Measurements from ENCODE around the gene CPT2.
A peak's percentile ranks its signal among the peaks of the same experiment; 100 is the strongest.

The CPT2 gene

DNA sequence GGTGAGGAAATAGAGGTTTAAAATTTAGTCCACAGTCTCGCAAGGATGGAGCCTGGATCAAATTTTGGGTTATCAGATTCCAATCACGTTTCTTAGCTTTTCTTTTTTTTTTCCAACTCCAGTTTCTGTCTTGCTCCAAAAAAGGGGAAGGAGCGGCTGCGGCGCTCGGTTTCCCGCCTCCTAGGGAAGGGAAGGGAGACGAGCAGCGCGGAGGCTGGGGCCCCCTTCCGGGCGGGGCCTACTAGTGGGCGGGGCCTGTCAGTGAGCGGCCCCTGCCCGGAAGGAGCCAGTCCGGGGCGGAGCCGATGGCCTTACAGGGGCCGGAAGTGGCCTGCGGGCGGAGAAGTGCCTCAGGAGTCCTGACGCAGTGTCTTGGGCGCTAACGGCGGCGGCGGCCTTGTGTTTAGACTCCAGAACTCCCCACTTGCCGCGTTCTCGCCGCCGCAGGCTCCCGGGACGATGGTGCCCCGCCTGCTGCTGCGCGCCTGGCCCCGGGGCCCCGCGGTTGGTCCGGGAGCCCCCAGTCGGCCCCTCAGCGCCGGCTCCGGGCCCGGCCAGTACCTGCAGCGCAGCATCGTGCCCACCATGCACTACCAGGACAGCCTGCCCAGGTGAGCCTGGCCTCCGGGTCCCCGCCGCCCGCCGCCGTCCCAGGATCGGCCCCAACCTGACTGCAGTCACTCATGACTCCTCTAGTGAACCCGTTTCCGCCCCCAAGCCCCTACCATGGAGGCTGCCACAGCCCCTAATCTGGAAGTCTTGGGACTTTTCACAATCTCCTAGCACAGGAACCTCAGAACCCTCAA is at the start of gene CPT2:
TSS of gene CPT2 (plus strand) at position 340 of the 806 bp plus-strand sequence. CDS start at position 460, 120 bp downstream.
- DNase-seq (ENCODE audit: low read depth, low spot score) = peak; percentile 82

DNA sequence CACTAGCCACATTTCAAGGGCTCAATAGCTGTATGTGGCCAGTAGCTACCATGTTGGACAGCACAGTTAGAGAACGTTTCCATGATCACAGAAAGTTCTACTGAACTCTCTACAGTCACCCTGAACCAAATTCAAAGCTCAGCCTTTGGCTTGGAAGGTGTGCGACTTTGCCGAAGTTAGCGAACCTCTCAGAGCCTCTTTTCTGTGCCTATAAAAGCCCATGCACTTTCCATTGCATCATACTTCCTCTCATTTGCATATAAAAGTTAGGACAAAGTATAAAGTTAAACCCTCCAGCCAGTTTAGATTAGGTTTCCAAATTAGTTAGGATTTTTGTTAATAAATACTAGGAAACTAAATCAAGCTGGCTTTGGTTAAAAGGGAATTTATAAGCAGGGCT is 49.5 kb upstream of the CPT2 start:
- no peak for DNase-seq (ENCODE audit: low read depth, low spot score)

DNA sequence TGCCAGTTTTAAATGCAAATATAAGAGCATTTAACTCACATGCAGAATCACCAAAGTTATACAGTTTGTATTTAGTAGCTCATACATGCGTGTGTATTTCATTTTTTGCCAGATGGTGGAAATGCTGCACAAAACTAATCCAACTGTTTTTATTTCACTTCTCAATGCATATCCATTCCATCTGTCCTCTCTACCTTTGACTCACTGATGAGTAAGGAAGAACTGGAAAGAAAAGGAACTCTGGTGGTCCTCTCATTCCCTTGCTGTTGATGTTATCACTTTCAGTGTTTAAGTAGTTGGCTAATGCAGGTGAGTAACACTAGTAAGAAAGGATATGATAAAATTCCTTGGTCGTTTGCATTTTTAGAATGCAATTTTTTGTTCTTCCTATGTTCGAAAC is 48.5 kb upstream of the CPT2 start:
- no peak for DNase-seq (ENCODE audit: low read depth, low spot score)

DNA sequence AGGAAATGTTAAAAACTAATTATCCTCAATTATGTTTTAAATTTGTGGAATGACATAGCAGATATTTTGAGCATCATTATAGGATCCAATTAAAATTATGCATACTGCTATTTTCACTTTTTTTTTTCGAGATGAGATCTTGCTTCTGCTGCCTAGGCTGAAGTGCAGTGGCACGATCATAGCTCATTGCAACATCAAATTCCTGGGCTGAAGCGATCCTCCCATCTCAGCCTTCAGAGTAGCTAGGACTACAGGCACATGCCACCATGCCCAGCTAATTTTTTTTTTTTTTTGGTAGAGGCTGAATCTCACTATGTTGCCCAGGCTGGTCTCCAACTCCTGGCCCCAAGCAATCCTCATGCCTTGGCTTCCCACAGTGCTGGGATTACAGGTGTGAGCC is 42.9 kb upstream of the CPT2 start:
- DNase-seq (ENCODE audit: low read depth, low spot score) = no peak

DNA sequence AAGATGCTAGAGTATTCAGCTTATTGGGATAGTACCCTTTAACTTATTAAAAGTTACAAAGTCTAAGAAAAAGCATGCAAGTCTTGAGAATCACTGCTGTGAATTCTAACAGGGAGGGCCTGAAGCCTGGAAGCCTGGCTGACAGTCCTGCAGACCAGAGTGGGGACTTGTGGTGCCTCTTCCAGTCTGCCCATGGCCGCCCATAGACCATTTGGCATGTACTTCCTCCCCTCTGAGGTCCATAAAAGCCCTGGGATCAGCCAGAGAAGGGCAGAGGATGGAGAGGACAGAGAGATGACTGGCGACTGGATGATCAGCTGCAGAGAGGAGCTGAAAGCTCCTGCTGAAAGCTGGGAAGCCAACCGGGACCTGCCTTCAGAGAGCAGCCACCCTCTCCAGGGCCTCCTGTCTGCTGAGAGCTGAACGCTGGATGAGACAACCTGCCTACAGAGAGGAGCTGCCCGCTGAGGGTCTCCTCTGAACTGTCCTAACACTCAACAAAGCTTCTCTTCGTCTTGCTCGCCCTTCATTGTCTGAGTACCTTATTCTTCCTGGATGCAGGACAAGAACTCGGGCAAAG is 41.7 kb upstream of the CPT2 start:
- no peak for DNase-seq (ENCODE audit: low read depth, low spot score)

DNA sequence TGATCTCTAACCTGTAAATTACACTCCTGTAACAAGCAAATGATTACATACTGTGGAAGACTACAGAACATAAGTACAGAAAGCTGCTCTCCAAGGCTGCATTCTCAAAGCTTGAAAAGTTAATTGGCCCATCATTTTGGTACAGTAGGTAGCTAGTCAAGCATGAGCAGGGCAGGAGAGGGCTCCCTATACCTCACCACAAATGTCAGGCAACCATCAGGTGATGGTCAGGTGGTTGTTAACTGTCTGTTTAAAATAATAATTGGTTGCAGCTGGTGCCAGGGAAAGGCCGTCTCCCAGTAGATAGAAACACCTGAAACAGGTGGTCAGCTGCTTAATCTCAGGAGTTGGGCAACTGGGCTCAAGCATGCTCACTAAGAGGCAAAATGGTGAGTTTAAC is 41.1 kb upstream of the CPT2 start:
- DNase-seq (ENCODE audit: low read depth, low spot score) = no peak

DNA sequence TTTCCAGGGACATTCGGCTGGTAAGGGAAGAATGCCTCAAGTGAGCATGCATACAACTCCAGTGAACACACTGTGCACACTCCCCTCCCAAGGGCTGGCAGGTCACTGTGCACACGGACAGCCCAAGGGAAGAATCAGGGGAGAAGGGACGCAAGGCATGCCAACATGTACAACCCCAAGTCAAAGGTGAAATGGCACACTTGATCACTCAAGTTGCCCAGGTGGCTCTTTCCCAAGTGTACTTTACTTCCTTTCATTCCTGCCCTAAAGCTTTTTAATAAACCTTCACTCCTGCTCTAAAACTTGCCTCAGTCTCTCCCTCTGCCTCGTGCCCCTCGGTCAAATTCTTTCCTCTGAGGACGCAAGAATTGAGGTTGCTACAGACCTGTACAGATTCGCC is 40.7 kb upstream of the CPT2 start:
- DNase-seq (ENCODE audit: low read depth, low spot score) = no peak

DNA sequence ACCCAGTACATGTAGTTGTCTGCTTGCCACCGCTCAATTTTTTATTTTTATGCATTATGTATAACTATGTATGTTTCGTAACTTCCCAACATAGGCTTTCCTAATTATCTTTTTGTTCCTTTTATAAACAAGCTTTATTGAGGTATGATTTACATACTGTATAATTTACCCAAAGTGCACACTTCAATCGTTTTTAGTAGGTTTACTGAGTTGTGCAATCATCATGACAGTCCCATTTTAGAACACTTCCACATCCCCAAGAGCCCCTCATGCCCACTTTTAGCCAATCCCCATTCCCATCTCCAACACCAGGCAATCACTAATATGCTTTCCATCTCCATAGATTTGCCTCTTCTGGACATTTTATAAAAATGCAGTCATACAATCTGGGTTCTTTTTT is 39.8 kb upstream of the CPT2 start:
- no peak for DNase-seq (ENCODE audit: low read depth, low spot score)

DNA sequence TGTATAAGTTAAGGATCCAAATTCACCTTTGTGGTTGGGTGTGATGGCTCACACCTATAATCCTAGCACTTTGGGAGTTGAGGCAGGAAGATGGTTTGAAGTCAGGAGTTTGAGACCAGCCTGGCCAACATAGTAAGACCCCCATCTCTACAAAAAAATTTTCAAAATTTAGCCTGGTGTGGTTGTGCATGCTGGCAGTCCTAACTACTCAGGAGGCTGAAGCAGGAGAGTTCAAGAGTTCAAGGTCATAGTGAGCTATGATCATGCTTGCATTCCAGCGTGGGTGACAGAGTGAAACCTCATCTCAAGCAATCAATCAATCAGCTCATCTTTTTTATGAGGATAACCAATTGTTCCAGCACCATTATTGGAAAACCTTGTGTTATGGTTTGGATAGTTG is 37.7 kb upstream of the CPT2 start:
- DNase-seq (ENCODE audit: low read depth, low spot score) = no peak

DNA sequence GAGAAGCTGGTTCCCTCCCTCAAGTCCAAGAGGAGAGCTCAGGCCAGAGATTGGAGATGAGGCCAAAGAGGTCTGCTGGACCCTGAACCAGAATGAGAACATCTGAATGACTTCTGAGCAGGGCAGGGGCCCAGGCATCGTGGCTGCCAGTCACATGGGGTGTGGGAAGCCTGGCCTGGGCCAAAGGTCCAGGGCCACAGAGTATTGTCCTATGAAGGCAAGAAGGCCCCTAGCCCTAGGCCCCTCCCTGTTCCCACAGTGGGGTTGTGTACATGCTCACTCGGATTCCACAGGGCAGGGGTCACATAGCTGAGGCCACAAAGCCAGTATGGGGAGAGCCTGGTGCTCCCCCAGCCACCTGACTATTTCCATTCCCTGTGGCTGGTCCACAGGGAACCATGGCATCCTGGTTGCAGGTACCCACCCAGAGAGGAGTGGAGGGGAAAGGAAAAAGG is 35.7 kb upstream of the CPT2 start:
- DNase-seq (ENCODE audit: low read depth, low spot score) = no peak

DNA sequence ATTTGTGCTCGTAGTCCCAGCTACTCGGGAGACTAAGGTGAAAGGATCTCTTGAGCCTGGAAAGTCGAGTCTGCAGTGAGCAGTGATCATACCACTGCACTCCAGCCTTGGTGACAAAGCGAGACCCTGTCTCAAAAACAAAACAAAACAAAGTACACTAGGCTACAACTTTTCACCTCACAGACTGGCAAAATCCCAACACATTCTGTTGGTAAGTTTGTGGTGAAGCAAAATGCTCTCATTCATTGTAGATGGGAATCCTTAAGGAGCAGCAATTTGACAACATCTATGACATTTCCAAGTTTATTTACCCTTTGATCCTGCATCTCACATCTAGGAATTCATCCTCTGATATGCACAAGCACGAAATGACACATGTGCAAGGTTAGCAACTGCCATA is 34.0 kb upstream of the CPT2 start:
- no peak for DNase-seq (ENCODE audit: low read depth, low spot score)

DNA sequence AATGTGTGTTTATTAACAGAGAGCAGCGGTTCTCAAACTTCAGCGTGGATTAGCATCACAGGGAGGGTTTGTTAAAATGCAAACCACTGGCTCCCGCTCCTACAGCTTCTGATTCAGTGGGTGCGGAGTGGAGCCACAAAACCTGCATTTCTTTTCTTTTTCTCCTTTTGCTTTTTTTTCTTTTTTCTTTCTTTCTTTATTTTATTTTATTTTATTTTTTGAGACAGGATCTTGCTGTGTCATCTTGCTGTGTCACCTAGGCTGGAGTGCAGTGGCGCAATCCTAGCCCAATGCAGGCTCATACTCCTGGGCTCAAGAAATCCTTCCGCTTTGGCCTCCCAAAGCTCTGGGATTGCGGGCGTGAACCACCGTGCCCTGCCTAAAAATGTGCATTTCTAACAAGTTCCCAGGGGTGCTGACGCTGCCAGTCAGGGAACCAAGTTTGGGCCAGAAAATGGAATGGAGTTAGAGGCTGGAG is 33.3 kb upstream of the CPT2 start:
- no peak for DNase-seq (ENCODE audit: low read depth, low spot score)

DNA sequence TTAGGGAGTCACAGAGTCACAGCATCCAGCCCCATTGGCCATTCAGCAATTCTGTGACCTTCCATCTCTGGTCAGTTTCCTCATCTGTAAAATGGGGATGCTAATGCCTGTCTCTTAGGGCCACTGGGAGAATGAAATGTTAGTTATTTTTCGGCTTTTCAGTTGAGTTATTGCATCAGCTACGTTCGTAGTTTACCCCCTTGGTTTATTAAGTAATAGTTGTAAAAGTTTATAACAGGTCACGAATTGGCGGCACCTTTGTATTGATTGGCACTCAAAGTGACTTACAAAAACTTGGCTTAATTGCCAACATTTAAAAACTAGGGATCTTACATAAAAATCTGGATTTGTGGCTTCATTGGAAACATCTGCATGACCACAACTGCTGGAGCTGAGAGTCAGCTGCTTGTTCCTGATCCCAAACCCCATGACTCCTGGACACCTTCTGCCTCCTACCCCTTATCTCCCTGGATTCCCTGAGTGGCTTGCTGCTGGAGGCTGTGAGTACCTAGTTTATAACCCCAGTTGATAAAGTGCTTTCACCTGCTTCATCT is 31.1 kb upstream of the CPT2 start:
- DNase-seq (ENCODE audit: low read depth, low spot score) = no peak

DNA sequence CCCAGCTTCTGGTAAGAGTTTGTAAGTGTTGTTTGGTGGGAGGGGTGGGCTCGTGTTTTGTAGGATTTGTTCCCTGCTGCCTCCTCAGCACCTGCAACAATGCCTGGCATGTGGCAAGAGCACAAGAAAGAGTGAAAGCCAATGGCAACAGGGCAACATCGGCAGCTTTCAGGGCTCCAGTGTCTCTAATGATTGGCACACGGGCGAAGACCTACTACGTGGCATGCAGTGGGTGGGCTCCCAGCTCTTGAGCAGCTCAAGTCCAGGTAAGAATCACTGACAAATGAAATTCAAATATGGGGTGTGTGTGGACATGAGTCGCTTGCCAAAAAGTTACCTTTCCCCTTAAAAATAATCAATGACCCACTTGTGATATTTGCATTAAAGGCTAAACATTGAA is 30.3 kb upstream of the CPT2 start:
- DNase-seq (ENCODE audit: low read depth, low spot score) = no peak

DNA sequence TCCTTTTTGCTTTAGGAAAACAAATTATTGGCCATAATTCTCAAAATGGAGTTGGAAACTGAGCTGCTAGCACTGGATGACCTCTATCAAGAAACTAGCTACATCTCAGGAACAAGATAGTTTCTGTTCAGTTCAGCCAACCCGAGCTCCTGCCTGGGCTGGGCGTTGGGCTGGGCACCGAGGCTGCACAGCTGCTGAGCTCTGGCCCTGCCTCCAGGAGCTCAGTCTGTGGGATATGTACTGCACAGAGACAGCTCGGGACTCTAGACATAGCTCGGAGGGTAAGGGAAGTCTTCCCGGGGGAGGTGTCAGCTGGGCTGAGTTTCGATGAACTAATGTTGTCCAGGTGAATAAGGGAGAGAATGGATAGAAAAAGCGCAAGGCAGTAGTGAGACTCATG is 29.7 kb upstream of the CPT2 start:
- DNase-seq (ENCODE audit: low read depth, low spot score) = no peak

DNA sequence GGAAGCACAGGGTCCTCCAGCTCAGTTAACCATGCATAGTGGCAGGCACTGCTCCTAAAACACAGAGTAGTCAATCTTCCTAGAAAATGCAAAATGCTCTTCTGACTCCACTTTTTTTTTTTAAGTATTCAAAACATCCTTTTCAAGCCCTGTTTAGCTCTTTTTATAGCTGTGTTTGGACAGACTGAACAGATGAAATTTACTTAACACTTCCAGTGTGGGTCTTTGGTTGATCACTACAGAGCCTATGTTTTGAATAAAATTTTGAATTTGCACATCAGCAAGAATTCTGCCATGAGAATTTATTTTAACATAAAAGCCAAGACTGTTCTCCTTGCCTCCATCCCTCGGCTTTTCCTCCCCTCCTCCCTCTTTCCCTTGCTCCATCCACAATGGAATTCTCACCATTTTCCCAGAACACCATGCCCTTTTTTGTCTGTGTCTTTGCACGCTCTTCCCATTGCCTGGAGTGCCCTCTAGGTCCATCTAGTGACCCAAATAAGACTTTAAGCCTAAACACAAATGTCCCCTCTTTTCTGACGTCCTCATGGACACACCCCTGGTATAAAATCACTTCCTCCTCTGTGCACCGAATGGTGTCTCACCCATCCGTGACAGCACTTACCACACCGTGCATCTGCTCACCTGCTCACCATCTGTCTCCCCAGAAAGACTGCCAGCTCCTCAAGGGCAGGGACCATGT is 24.0 kb upstream of the CPT2 start:
- DNase-seq (ENCODE audit: low read depth, low spot score) = no peak

DNA sequence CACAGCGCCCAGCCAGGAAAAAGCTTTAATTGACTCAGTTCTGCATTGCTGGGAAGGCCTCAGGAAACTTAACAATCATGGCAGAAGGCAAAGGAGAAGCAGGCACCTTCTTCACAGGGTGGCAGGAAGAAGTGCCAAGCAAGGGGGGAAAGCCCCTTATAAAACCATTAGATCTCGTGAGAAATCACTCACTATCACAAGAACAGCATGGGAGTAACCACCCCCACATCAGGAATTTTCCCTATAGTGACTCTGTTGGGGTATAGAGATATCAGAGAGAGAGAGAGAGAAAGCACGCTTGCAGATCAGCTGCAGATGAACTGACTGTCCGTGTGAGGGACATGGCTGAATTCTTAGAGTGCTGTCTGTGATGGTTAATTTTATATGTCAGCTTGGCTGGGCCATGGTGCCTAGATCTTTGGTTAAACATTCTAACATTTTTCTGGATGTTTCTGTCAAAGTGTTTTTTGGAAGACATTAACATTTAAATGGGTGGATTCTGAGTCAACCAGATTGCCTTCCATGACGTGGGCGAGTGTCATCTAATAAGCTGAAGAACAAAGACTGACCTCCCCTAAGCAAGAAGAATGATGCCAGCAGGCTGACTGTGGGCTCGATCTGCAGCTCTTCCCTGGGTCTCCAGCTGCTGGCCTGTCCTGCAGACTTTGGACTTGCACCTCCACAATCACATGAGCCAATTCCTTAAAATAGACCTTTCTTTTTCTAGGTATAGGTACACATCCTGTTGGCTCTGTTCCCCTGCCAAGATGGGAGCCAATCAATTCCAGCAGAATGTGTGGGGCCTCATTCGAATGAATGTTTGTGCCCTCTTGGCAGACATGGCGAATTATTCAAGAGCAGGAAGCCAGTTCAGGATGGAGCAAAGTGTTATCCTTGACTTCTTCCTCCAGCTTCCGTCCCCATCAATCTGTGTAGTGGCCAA is 21.4 kb upstream of the CPT2 start:
- DNase-seq (ENCODE audit: low read depth, low spot score) = no peak

DNA sequence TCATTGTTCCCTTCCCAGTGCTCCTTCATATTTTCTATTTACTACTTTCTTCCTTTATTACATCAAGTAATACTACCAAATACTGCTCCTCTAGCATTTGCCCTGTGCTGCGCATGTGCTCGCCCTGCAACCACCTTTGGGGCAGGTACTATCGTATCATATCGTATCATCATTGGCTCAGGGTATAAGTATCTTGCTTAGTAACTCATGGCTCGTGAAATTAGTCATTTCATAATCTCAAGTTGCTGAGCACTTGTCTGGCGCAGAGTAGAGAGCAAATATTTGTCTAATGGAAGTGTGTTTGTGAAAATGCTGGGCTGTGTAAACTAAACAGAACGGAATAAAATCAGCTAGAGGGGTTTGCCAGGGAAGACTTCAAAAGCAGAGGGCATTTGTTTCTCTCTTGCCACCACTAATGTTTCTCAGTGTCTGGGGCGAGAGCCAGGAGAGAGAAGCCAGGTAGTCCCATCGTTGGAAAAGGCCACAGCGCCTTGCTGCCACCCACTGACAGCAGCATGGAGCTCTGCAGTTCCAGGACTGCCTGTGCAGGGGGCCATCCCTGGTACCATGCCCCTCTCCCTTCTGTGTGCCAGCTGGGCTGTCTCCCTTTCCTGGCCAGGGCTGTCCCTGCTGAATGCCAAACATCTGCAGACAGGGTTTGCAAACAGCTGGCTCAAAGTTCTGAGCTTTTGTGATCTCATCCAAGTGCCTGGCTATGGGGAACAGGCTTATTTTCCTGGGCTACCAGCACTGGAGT is 20.0 kb upstream of the CPT2 start:
- no peak for DNase-seq (ENCODE audit: low read depth, low spot score)

DNA sequence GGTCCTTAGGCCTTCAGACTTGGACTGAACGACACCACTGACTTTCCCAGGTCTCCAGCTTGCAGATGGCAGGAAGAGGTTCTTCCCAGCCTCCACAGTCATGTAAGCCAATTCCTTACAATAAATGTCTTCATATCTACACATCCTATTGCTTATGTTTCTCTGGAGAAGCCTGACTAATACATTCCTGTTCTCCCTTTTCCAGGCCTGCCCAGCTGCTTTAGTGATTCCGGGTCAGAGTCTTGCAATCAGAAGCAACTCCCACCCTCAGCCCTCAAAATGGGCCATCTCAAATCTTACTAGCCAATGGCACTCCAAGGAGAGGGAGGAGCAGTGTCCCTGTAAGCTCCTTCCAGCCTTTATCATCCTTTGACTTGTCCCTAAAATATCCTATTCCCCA is 16.4 kb upstream of the CPT2 start:
- DNase-seq (ENCODE audit: low read depth, low spot score) = no peak

DNA sequence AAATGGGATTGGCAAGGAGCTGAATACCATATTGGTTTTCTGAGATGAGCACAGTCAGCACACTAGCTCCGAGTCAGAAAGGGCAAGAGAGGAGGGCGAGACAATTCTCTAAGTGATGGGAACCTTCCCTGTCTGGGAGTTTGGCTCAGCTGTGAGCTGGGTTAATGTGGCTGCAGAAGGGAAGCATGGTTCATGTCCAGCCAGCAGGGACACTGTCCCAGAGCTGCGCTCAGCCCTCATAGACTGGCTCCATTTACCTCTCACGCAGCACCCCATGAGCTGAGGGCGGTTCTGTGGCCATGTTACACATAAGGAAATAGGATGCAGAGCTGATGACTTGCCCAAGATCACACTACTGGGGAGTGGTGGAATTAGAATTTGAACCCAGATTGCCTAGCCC is 15.7 kb upstream of the CPT2 start:
- no peak for DNase-seq (ENCODE audit: low read depth, low spot score)

Data from activated CD4-positive, CD25-positive, alpha-beta regulatory T cell treated with anti-CD3 and anti-CD28 coated beads, Interleukin-2, amount 50 U/mL, for 16 hours (primary cell).